ENCODE data around the gene PARP16. TPM values are rescaled to one million over a fixed set of nuclear protein-coding genes. Genes with fewer than 3 reads are reported as not detected.
A peak's percentile ranks its signal among the peaks of the same experiment; 100 is the strongest.

The PARP16 gene, protein sequence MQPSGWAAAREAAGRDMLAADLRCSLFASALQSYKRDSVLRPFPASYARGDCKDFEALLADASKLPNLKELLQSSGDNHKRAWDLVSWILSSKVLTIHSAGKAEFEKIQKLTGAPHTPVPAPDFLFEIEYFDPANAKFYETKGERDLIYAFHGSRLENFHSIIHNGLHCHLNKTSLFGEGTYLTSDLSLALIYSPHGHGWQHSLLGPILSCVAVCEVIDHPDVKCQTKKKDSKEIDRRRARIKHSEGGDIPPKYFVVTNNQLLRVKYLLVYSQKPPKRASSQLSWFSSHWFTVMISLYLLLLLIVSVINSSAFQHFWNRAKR
- 5.1 and 5.2 TPM in 2 replicates for polyA plus RNA-seq (2011; rRNA removed)
- 4.7 and 4.9 TPM in 2 replicates for polyA minus RNA-seq (2011; rRNA and poly(A)+ RNA removed)

DNA sequence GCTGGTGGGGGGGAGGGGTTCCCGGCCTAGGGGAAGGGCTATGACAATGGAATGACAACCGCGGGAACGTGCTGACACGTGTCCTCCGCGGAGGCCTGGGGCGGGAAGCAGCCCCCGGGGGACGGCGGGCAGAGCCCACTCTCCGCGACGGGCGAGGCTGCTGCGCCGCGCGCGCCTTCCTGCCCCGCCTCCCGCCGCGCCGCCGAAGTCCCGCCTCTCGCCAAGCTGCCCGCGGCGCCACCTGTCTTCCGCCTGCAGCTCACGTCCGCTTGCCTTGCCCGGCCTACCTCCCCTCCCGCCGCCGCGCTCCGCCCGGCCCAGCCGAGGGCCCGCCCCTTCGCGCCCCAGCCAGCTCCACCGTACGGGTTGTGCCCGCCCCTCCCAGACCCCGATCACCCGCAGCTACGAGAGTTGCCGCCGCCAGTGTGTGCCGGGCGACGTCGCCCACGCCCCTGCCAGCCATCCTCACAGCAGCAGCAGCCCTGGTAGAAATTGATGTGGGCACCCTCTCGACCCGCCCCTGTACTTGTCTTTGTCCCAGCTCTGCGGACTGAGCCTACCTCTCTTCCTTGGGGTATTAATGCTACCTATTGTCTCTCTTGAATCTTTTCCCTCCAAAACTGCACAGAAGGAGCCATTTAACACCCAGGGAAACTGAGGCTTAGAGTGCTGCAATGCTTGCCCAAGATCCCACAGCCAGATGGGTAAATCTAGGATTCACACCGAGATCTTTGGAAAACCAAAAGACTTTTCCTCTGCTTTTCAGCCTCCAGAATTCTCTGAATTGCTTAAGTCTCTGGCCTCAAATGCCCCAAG, at the start of gene PARP16:
TSS of gene PARP16 (minus strand) at position 180 of the 816 bp plus-strand sequence. CDS start 457 bp downstream, outside the sequence.
- no peaks in the 10 kb centered on the region for H3K36me3 ChIP-seq (ENCODE audit: control insufficient read depth, insufficient read depth, low read length)
- ChIA-PET POLR2A (interaction anchor here (0.8 to 1.1 kb wide), 3 partner anchors 18 to 102 kb away, joined by 3 to 12 read pairs (median 11); partner anchors contain the start of genes CLPX and RNU5B-1), CTCF (interaction anchor here (0.6 to 4.4 kb wide), 6 partner anchors 10 to 97 kb away, joined by 3 to 25 read pairs (median 4); no protein-coding TSS in a partner anchor)
- no peak for DNase-seq (ENCODE audit: low read depth)
- TF ChIP-seq CTCF (IDR thresholded peaks at IDR 0.05; ENCODE audit: insufficient read depth, low read depth, low read length): peak; percentile 21; the same call in 1 of the 2 replicates
- peak within 1 kb of the TSS; percentile 56 for H3K4me3 ChIP-seq (ENCODE audit: low read depth, low read length)
- no peaks in the 10 kb centered on the region; the same call in 1 of the 2 replicates for H3K27me3 ChIP-seq (ENCODE audit: control insufficient read depth, insufficient read depth, low read length)

GRCh38 chr15:65335278-65336055, 48.8 kb upstream of the PARP16 start:
- no peak for DNase-seq (ENCODE audit: low read depth)
- ChIA-PET POLR2A (no interaction called here), CTCF (interaction anchor here (1.1 kb wide), 1 partner anchor 16 kb away, joined by 4 read pairs; no protein-coding TSS in a partner anchor)

DNA sequence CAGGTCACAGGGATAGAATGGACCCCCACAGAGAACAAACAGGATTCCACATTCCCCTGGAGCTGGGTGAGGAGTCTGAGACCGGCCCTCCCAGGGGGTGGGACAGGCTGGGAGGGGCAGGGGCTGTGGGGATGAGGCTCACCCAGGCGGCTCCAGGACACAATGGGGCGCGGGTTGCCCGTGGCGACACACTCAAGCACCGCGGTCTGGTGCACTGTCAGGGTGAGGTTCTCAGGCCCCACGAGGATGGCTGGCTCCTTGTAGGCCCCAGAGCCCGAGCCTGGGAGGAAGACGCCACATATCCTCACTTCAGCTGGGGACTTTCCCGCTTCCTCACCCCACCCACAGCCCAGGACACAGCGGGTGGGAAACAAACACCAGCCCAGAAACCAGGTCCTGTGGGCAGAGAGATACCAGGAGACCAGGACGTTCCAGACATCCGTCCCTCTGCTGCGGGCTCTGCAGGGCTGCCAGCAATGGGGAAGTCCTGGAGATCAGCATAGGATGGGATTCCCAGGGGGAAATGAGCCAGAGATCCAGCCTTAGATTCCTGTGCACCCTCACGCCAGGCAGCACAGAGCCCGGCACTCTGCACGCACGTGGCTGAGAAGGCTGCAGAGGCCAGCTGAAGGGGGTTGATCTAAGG, 48.0 kb upstream of the PARP16 start:
- peaks cover 18% of the 10 kb centered on the region for H3K27me3 ChIP-seq (ENCODE audit: control insufficient read depth, insufficient read depth, low read length)
- no peak overlapping the region for H3K4me3 ChIP-seq (ENCODE audit: low read depth, low read length)
- TF ChIP-seq CTCF (IDR thresholded peaks at IDR 0.05; ENCODE audit: insufficient read depth, low read depth, low read length): no peak
- no peak for DNase-seq (ENCODE audit: low read depth)
- ChIA-PET POLR2A (no interaction called here), CTCF (no interaction called here)
- no peaks in the 10 kb centered on the region for H3K36me3 ChIP-seq (ENCODE audit: control insufficient read depth, insufficient read depth, low read length)

More at GRCh38 chr15:65335278-65336055, 48.8 kb upstream of the PARP16 start:
- no peak overlapping the region for H3K4me3 ChIP-seq (ENCODE audit: low read depth, low read length)
- no peak for TF ChIP-seq CTCF (IDR thresholded peaks at IDR 0.05; ENCODE audit: insufficient read depth, low read depth, low read length)
- no peaks in the 10 kb centered on the region for H3K36me3 ChIP-seq (ENCODE audit: control insufficient read depth, insufficient read depth, low read length)
- H3K27me3 ChIP-seq (ENCODE audit: control insufficient read depth, insufficient read depth, low read length): peaks cover 20% of the 10 kb centered on the region

GRCh38 chr15:65333856-65334255, 47.2 kb upstream of the PARP16 start:
- DNase-seq (ENCODE audit: low read depth): no peak
- H3K36me3 ChIP-seq (ENCODE audit: control insufficient read depth, insufficient read depth, low read length): no peaks in the 10 kb centered on the region
- ChIA-PET CTCF (no interaction called here), POLR2A (no interaction called here)
- H3K4me3 ChIP-seq (ENCODE audit: low read depth, low read length): no peak overlapping the region
- peaks cover 15% of the 10 kb centered on the region for H3K27me3 ChIP-seq (ENCODE audit: control insufficient read depth, insufficient read depth, low read length)
- TF ChIP-seq CTCF (IDR thresholded peaks at IDR 0.05; ENCODE audit: insufficient read depth, low read depth, low read length): no peak
